ENCODE results near the gene GRIK4. TPM values are rescaled to one million over a fixed set of nuclear protein-coding genes. Genes with fewer than 3 reads are reported as not detected.

GRIK4 gene
- total and polyA plus RNA-seq, 9 of the 15 experiments (the other 6 are each of a cell fraction or from before 2014, with no cell fraction given) = not detected

- no peak for TF ChIP-seq RCOR1 (IDR thresholded peaks at IDR 0.05; ENCODE audit: borderline replicate concordance in 1 of 2, low read depth in 2 of 2, low read length in 2 of 2)
Observed at GRCh38 chr11:120597250-120598215, 86.0 kb downstream of the GRIK4 start (continued).

- Histone ChIP-seq H3K36me3 (ENCODE audit: control insufficient read depth, insufficient read depth, low read length) (no peaks in the 10 kb centered on the region), H4K20me1 (replicated peaks; ENCODE audit: control insufficient read depth, insufficient read depth, low read length) (0 out of 2 replicates have a peak, but pooled peaks cover 6% of the 10 kb centered on the region), H3K79me2 (ENCODE audit: control insufficient read depth, insufficient read depth, low read length) (no peaks in the 10 kb centered on the region), H3K27me3 (ENCODE audit: control insufficient read depth in 2 of 2, insufficient read depth in 2 of 2, low read length in 2 of 2) (peaks cover 21 to 71% of the 10 kb centered on the region in 2 experiments; a peak in 4 of 5 replicates), H3K4me2 (ENCODE audit: insufficient read depth, low read length) (0 out of 2 replicates have a peak overlapping the region, but pooled peaks have one; percentile 5), H3K4me1 (replicated peaks in 1 of 2; ENCODE audit: control insufficient read depth in 2 of 2, insufficient read depth in 2 of 2, low read length in 2 of 2) (no peaks in the 10 kb centered on the region; a peak in 2 of 5 replicates), H3K9ac (ENCODE audit: insufficient read depth in 1 of 2, low read depth in 2 of 2, low read length in 2 of 2) (no peak overlapping the region), H3K27ac (ENCODE audit: extremely low read depth, low read depth, low read length) (no peak overlapping the region), H3K4me3 (no peak overlapping the region), H3K9me1 (ENCODE audit: control insufficient read depth, insufficient read depth, low read length) (no peaks in the 10 kb centered on the region), H3K9me3 (replicated peaks; ENCODE audit: control insufficient read depth, insufficient read depth, low read depth, low read length) (no peaks in the 10 kb centered on the region; the same call in 1 of the 2 replicates), H2AFZ (ENCODE audit: low read depth, low read length) (no peak overlapping the region)
- FAIRE-seq = no peak
- ChIA-PET POLR2A (interaction anchor here (0.6 to 0.9 kb wide), 2 partner anchors 12 to 55 kb away, joined by 3 read pairs; no protein-coding TSS in a partner anchor), CTCF (ENCODE audit: low intra/inter-chr PET ratio) (no interaction called here)
- intact Hi-C loops (cut with micrococcal nuclease) (no loop called here), in situ Hi-C loops (cut with MboI) (no loop called here)
- 0% methylated on average over 8 of the region's 8 CpGs for WGBS (ENCODE audit: insufficient coverage, low coverage, missing lambda C conversion rate)
- peak; percentile 12 to 31 (median 28) for DNase-seq (ENCODE audit: extremely low read depth in 1 of 4, low spot score in 3 of 4)
- BruUV-seq (replicated peaks) = no TSS peak
- peak; percentile 76 for ATAC-seq
- TF ChIP-seq STAT5A (IDR thresholded peaks at IDR 0.05; ENCODE audit: borderline replicate concordance, low read length) = no peak
- TF ChIP-seq, protein P1, sequence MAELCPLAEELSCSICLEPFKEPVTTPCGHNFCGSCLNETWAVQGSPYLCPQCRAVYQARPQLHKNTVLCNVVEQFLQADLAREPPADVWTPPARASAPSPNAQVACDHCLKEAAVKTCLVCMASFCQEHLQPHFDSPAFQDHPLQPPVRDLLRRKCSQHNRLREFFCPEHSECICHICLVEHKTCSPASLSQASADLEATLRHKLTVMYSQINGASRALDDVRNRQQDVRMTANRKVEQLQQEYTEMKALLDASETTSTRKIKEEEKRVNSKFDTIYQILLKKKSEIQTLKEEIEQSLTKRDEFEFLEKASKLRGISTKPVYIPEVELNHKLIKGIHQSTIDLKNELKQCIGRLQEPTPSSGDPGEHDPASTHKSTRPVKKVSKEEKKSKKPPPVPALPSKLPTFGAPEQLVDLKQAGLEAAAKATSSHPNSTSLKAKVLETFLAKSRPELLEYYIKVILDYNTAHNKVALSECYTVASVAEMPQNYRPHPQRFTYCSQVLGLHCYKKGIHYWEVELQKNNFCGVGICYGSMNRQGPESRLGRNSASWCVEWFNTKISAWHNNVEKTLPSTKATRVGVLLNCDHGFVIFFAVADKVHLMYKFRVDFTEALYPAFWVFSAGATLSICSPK (IDR thresholded peaks at IDR 0.05; ENCODE audit: borderline replicate concordance) = no peak
- TF ChIP-seq HOXB6 (CRISPR knock-in tag; IDR thresholded peaks at IDR 0.05; ENCODE audit: borderline replicate concordance) = no peak
- peak; percentile 42 for TF ChIP-seq ARID1B (IDR thresholded peaks at IDR 0.05)
- TF ChIP-seq SP1 (CRISPR knock-in tag; IDR thresholded peaks at IDR 0.05) = no peak
- no peak for TF ChIP-seq BRF2 (IDR thresholded peaks at IDR 0.05; ENCODE audit: borderline replicate concordance, insufficient read depth, insufficient read length)
- no peak for TF ChIP-seq ZNF133 (CRISPR knock-in tag; IDR thresholded peaks at IDR 0.05)
- TF ChIP-seq, protein P2, sequence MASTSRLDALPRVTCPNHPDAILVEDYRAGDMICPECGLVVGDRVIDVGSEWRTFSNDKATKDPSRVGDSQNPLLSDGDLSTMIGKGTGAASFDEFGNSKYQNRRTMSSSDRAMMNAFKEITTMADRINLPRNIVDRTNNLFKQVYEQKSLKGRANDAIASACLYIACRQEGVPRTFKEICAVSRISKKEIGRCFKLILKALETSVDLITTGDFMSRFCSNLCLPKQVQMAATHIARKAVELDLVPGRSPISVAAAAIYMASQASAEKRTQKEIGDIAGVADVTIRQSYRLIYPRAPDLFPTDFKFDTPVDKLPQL (IDR thresholded peaks at IDR 0.05; ENCODE audit: extremely low read depth, insufficient read length) = no peak
- TF ChIP-seq ILK (tag; IDR thresholded peaks at IDR 0.05; ENCODE audit: borderline replicate concordance, low read depth) = no peak
- TF ChIP-seq CBX8 (IDR thresholded peaks at IDR 0.05; ENCODE audit: borderline replicate concordance, extremely low read depth, low read depth, low read length, poor library complexity, severe bottlenecking) = no peak
- TF ChIP-seq COPS2 (conservative IDR thresholded peaks at IDR 0.05) = no peak
- TF ChIP-seq EZH2 (IDR thresholded peaks at IDR 0.05; ENCODE audit: borderline replicate concordance, low read depth, low read length) = no peak
- TF ChIP-seq TAL1 (IDR thresholded peaks at IDR 0.05) = peak; percentile 46
Observed at GRCh38 chr11:120598517-120599257, 87.1 kb downstream of the GRIK4 start.

Data from K562 (cell line).